Left ventricle myocardium inferior (tissue), 1 donor: ENCODE measurements around the gene EXOC4. TPM values are rescaled to one million over a fixed set of nuclear protein-coding genes. Genes with fewer than 3 reads are reported as not detected.

Source experiments
- DNase-seq: peaks from one replicate; pipeline ENCODE4 v3.0.0-alpha.2; 2020
- H3K27ac ChIP-seq: fragments of 200-600 bp; replicated peaks from 2 replicates; pipeline ENCODE4 v1.8.0; 2021
- H3K27me3 ChIP-seq: fragments of 200-600 bp; 2 replicates; pipeline ENCODE4 v1.8.0; 2021; ENCODE audit warnings: low read depth
- H3K36me3 ChIP-seq: fragments of 200-600 bp; 2 replicates; pipeline ENCODE4 v1.8.0; 2021
- H3K4me1 ChIP-seq: fragments of 200-600 bp; 2 replicates; pipeline ENCODE4 v1.8.0; 2021
- H3K4me3 ChIP-seq: fragments of 200-600 bp; 2 replicates; pipeline ENCODE4 v1.8.0; 2021; ENCODE audit warnings: mild to moderate bottlenecking, moderate library complexity
- H3K9me3 ChIP-seq: fragments of 200-600 bp; replicated peaks from 2 replicates; pipeline ENCODE4 v1.8.0; 2021
- CTCF ChIP-seq: fragments of 200-600 bp; IDR thresholded peaks from 2 replicates; pipeline ENCODE4 v1.8.0; 2021; ENCODE audit warnings: antibody characterized with exemption, mild to moderate bottlenecking, borderline replicate concordance
- intact Hi-C: fragments of 100-400 bp; cut with micrococcal nuclease; formaldehyde crosslinking; loops from one replicate; pipeline ENCODE4 v1.11.0; 2022
- total RNA-seq: library from RNA; stranded (reverse); fragmentation: NEBNext Ultra II Directional; extraction: Animal tissue kit (Norgen Biotek cat#: 25700); gene quantifications from one replicate; pipeline ENCODE4 v1.2.1, GENCODE V29; 2021
- donor health status: DM: no; HTN: yes; CAD: no; lungs with severe emphysema.

EXOC4 gene
- total RNA-seq, 1 donor from 2014 or later, result 33.8 TPM

GRCh38 chr7:133408212-133408611 lies 155.3 kb downstream of the EXOC4 start:
- Histone ChIP-seq H3K9me3 (no peaks in the 10 kb centered on the region), H3K4me3 (no peak overlapping the region), H3K27me3 (no peaks in the 10 kb centered on the region), H3K36me3 (no peaks in the 10 kb centered on the region), H3K27ac (no peak overlapping the region), H3K4me1 (no peaks in the 10 kb centered on the region)
- no peak for TF ChIP-seq CTCF
- intact Hi-C loops, result no loop called here
- DNase-seq, result no peak

DNA sequence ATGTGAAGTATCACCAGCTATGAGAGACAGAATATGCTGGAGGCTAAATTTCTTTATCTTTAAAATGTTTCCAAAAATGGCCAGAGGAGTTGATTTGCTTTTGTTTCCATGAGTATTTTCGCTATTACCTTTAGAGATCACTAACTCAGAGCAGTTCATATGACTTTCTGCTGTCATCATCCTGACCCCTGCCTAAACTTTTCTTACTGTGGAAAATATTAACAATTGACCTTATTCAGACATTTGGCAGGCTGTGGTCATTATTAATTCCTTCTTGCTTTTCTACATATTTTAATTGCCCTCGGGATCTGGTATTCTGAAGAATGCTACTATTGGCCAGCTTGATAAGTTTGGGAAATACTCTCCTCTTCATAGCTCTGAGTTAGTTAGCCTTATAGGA lies 156.5 kb downstream of the EXOC4 start:
- no peak for DNase-seq
- H3K9me3 ChIP-seq, result no peaks in the 10 kb centered on the region
- H3K27ac ChIP-seq, result no peak overlapping the region
- TF ChIP-seq CTCF, result no peak
- no peaks in the 10 kb centered on the region for H3K27me3 ChIP-seq
- H3K4me1 ChIP-seq, result no peaks in the 10 kb centered on the region
- H3K4me3 ChIP-seq, result no peak overlapping the region
- H3K36me3 ChIP-seq, result no peaks in the 10 kb centered on the region
- intact Hi-C loops, result no loop called here

DNA sequence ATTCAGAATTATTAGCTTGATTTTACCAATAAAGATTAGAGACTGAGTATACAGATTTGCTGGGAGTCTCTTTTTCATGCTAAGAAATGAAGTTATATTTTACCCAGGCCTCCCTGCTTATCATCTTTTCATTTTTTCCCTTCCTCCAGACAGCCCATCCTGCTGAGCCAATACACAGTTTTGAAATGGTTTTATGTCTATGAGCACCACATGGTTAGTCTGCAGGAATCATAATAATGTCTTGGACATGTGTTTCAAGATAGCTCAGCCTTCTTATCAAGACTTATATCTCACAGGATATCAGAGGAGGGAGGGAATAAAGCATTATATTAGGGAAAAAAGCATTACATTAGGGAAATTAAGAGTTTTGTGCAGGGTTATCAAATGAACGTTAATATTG lies 157.1 kb downstream of the EXOC4 start:
- H3K36me3 ChIP-seq, result no peaks in the 10 kb centered on the region
- no peaks in the 10 kb centered on the region for H3K4me1 ChIP-seq
- no peak overlapping the region for H3K4me3 ChIP-seq
- DNase-seq, result no peak
- H3K27me3 ChIP-seq, result no peaks in the 10 kb centered on the region
- H3K9me3 ChIP-seq, result no peaks in the 10 kb centered on the region
- intact Hi-C loops, result no loop called here
- no peak overlapping the region for H3K27ac ChIP-seq
- no peak for TF ChIP-seq CTCF

- Histone ChIP-seq H3K36me3 (no peaks in the 10 kb centered on the region), H3K27ac (no peak overlapping the region), H3K27me3 (no peaks in the 10 kb centered on the region), H3K4me3 (no peak overlapping the region), H3K9me3 (no peaks in the 10 kb centered on the region), H3K4me1 (no peaks in the 10 kb centered on the region)
- DNase-seq, result no peak
- intact Hi-C loops, result no loop called here
- no peak for TF ChIP-seq CTCF
Observed at GRCh38 chr7:133411395-133411794, 158.5 kb downstream of the EXOC4 start.

DNA sequence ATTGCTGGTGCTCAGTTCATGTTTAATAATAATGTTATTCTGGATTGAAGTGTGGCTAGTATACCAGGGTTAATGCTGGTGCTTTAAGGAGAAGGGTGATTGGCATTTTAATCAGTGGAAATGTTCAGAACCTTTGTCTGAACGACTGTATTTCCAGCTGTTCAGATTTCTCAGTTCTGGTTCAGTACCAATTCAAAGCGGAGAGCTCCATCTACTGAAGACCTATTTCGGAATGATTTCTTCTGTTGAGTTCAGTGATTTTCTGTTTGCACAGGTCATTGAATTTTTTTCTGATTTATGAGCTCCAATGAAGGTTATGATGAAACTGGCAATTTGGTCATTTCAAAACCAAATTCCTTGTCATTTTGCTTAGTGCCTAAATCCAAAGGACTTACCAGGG lies 160.1 kb downstream of the EXOC4 start:
- H3K9me3 ChIP-seq, result no peaks in the 10 kb centered on the region
- H3K4me1 ChIP-seq, result no peaks in the 10 kb centered on the region
- H3K4me3 ChIP-seq, result no peak overlapping the region
- intact Hi-C loops, result no loop called here
- TF ChIP-seq CTCF, result peak; percentile 15
- no peaks in the 10 kb centered on the region for H3K27me3 ChIP-seq
- no peak overlapping the region for H3K27ac ChIP-seq
- H3K36me3 ChIP-seq, result no peaks in the 10 kb centered on the region
- no peak for DNase-seq

GRCh38 chr7:133419041-133419440 lies 166.2 kb downstream of the EXOC4 start:
- Histone ChIP-seq H3K9me3 (no peaks in the 10 kb centered on the region), H3K27ac (no peak overlapping the region), H3K27me3 (no peaks in the 10 kb centered on the region), H3K4me3 (no peak overlapping the region), H3K4me1 (no peaks in the 10 kb centered on the region), H3K36me3 (no peaks in the 10 kb centered on the region)
- DNase-seq, result no peak
- intact Hi-C loops, result no loop called here
- no peak for TF ChIP-seq CTCF
